ENCODE results near the gene CCDC200. TPM values are rescaled to one million over a fixed set of nuclear protein-coding genes. Genes with fewer than 3 reads are reported as not detected.
"Not testable (repeated sequence)": the region's sequence is repeated elsewhere in the genome, so short reads cannot be mapped to it uniquely, and the experiment has no call there.

The CCDC200 gene
- polyA plus RNA-seq, 3 donors: 0.10 to 2.5 TPM; not detected in 1

DNA sequence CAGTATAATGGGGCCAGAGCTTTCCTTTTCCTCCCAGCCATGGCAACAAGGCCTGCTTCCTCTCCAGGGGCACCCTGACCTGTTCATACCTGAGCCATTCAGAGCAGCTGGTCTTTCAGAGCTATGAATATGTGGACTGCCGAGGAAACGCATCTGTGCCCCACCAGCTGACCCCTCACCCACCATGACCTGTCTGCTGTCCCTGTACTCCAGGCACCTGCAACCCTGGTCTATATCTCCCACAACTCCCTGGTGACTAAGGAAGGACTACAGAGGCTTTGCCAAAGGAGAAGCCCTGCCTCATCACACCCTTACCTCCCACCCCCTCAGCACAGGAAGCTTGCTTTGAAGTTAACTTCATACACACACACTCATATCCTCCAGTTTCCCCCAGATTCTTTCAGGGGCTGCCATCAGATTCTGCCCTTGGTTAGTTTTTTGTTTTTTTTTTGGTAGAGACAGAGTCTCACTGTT, 10.8 kb downstream of the CCDC200 start:
- WGBS, 3 donors: 93 to 97% (median 95%) methylated on average over 2 of the region's 2 CpGs

DNA sequence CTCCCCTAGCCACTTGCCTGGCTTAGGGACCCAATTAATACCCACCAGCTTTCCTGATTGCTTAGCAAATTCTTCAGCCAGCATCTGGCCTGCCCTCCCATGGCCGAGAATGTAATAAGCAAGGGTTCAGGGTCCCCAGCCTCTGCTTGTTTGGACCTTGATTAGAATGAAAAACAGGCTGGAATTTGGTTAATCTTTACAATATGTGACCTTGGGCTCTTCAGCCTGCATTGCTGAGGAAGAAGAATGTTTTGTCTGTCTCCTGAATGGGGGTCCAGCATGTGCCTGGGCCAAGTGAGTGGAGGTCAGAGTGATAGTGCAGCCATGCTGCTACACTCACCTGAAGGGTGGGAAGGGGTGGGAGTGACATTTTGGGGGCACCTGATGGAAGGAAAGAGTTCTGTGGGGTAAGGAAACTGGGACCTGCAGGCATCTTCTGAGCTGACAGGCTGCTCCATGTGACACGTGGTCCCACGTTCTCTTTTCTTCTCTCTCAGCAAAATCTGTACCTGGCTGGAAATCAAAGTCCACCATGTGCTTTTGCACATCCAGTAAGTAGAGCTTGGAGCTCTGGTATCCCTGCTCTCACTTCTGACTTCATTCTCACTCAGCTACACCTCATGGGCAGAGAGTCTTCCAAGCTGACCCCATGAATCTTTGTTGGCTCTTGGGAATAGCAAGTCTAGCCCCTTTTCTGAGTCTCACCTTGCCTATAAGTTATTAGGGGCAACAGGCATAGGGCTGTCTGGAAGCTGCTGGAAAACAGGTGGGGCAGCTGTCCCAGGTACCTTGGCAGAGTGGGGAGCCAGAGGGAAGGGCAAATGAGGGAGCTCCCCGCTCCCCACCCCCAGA, 11.4 kb downstream of the CCDC200 start:
- no peak overlapping the region for H3K27ac ChIP-seq (ENCODE audit: low read depth, low read length)

More for the DNA sequence above, 10.8 kb downstream of the CCDC200 start:
- H3K27ac ChIP-seq (ENCODE audit: low read depth, low read length): no peak overlapping the region

DNA sequence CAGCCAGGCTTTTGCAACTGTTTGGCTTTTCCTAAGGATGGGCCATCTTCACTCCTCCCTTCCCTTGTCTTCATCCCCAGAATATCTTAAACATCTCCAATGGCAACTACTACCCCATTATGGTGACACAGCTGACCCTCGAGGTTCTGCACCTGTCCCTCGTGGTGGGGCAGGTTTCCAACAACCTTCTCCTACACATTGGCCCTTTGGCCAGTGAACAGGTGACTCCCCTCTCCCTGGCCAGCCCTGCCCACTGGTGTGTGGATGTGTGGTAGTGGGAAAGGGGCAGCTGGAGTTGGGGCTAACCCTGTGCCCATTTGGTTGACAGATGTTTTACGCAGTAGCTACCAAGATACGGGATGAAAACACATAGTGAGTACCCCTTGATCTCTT, 12.1 kb downstream of the CCDC200 start:
- 55 to 92% (median 89%) methylated on average over 4 of the region's 4 CpGs for WGBS, 3 donors
- no peak overlapping the region for H3K27ac ChIP-seq (ENCODE audit: low read depth, low read length)

More for the DNA sequence above, 11.4 kb downstream of the CCDC200 start:
- 65 to 95% (median 92%) methylated on average over 4 of the region's 4 CpGs for WGBS, 3 donors

DNA sequence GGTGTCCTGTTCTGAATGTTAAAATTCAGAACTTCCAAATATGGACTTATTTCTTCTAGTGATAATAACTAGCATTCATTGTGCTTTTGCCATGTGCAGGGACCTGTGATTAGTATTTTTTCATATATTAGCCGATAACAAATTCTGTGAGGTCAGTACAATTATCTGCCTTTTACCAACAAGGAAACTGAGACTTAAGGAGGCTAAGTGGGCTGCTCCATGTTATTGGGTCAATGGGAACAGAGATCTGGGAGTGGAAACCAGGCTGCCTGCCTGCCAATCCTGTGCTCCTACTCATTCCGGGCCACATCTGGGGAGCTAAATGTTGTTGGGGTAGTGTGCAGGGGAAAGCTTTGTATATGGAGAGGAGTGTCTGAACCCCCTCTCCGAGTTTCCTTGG, 13.1 kb downstream of the CCDC200 start:
- WGBS, 3 donors: 94 to 99% (median 97%) methylated on average over 3 of the region's 3 CpGs
- no peak overlapping the region for H3K27ac ChIP-seq (ENCODE audit: low read depth, low read length)

DNA sequence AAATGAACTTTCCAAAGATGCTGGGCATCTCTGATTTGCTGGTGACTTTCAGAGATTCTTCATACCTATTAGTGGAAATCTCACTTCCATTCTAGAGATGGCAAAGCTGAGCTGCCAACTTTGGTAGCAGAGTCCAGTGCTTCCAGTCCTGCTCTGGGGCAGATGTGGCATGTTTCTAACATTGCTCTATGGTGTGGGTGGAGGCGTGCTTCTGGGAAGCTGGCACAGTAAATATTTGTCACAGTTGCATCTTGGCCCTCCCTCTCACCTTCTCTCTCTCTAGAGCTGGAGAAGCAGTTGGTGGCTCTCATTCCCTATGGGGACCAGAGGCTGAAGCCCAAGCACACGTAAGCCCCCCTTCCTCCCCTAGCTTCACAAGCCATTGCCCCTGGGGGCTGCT, 14.9 kb downstream of the CCDC200 start:
- 74 to 93% (median 90%) methylated on average over 2 of the region's 2 CpGs for WGBS, 3 donors
- no peak overlapping the region for H3K27ac ChIP-seq (ENCODE audit: low read depth, low read length)

DNA sequence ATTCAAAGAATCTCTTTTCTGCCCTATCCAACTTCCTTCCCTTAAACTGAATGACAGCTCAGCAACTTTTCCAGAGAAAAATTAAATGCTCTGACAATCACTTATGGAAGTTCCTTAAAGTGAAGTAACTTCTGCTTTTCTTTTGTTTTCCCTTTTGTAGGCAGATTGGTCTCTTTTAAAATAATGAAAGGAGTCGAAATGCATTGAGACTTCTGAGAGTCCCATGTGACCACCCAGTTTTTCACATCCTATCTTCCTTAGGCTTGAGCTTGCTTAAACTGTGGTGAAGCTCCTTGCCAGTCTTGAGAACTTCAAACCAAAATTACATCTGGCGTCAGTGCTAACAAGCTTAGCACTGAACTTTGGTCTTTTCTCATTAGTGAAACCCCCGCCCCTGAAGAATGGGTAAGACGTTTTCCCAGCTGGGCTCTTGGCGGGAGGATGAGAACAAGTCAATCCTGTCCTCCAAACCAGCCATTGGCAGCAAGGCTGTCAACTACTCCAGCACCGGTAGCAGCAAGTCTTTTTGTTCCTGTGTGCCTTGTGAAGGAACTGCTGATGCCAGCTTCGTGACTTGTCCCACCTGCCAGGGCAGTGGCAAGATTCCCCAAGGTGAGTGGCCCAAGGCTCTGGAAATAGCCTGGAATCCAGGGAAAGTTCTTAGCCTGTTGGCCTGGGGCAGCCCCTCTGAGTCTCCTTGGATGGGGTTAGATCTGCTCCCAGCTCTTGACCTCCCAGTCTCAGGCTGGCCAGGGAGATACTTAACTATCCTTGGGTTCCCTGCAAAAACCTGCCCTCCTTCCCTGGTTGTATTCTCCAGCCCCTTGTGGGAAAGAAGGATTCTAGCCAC, 15.6 kb downstream of the CCDC200 start:
- H3K27ac ChIP-seq (ENCODE audit: low read depth, low read length): no peak overlapping the region
- WGBS, 3 donors: 32 to 59% (median 48%) methylated on average over 7 of the region's 7 CpGs

DNA sequence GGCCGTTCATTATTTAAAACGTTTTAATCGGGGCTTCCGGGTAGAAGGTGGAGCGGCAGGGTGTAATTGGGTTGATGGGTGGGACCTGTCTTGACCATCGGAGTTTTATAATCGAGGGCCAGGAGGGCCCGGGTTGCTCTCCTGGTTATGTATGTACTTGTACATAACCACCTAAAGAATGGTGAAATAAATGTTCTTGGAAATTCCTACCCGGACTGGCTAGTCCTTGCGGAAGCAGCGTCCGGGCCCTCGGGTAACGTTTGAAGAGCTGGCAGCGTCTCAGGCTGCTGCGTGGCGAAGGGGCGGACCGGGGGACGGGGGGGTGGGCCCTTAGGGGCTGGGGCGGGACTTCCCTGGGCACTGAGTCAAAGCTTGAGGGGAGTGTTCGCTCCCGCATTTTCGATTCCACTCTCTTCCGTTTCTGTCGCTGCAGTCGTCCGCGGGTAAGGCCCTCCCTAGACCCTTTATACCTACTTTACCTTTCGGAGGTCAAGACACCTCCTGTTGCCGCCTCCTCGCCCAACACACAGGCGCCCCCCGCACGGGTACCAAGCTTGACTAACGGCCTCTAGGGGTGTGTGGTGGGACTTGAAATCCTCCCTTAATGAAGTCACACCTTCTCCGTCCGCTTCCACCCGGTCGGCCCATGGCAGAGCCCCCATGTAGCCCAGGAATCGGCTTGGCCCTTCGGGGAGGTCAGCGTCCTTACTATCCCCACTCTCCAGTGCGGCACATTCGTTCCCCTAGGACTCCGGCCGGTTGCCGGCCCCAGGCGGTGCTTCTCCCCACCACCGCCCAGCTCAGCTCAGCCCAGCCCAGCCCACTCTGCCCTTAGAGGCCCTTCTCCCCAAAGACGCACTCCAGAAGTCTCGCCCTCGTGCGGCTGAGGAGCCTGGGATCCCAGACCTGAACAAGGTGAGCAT, 16.7 kb downstream of the CCDC200 start, which contains the start of gene TMEM106A:
Gene TMEM106A (plus strand): TSS at position 396 of the 923 bp plus-strand sequence. CDS start 1,167 bp downstream, outside the sequence.
- no peak within 1 kb of the TSS for H3K27ac ChIP-seq (ENCODE audit: low read depth, low read length)
- WGBS, 3 donors: 0 to 1% (median 0%) methylated on average over 52 to 54 of the region's 54 CpGs

DNA sequence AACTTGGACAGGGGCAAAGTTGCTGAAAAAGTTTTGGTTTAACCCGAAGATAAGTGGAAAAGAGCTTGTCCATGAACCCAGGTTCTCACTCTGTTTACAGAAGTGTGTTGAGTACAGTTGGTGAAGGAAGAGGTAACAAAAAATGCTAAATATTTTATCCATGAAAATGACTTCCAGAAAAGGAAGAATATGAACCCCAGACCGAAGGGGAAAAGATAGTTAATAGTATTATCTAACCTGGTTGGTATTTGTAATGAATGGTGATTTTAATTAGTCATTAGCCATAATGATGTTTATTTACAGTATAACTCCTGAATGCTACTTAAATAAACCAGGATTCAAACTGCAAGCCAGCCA, 17.3 kb downstream of the CCDC200 start:
- 8 to 19% (median 19%) methylated on average over 2 of the region's 2 CpGs for WGBS, 3 donors
- no peak overlapping the region for H3K27ac ChIP-seq (ENCODE audit: low read depth, low read length)

DNA sequence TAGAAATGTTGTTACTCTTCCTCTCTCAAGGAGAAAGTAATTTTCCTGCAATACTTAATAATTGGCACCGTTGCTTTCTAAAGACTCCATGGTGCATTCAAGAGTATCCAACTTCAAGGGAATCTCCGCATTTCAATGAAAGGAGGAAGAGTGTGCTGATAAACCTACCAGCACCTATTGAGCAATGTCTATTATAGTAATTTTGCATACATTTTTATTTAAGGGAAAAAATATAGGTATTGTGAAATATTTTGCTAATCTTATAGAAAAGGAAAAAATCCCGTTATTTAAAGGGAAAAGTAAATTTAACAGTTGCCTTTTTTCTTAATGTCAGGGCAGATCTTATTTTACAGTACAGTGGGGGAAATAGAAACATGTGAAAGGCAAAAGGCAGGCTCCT, 17.8 kb downstream of the CCDC200 start:
- 65 to 87% (median 73%) methylated on average over 3 of the region's 3 CpGs for WGBS, 3 donors

DNA sequence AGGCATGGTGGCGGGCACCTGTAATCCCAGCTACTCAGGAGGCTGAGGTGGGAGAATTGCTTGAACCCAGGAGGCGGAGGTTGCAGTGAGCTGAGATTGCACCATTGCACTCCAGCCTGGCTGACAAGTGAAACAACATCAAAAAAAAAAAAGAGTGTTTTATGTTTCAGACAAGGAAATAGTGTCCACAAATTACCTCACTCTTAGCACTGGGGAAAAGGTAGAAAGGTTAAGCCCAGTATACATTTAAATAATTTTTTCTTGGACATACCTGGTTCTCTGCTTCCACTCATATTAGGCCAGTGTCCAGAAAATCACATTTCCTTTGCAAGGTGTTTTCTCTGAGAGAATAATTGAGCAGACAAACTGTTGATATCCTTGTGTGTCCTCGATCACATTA, 25.4 kb downstream of the CCDC200 start:
- not testable (repeated sequence) for H3K27ac ChIP-seq (ENCODE audit: low read depth, low read length)

More for the DNA sequence above, 17.8 kb downstream of the CCDC200 start:
- H3K27ac ChIP-seq (ENCODE audit: low read depth, low read length): no peak overlapping the region

DNA sequence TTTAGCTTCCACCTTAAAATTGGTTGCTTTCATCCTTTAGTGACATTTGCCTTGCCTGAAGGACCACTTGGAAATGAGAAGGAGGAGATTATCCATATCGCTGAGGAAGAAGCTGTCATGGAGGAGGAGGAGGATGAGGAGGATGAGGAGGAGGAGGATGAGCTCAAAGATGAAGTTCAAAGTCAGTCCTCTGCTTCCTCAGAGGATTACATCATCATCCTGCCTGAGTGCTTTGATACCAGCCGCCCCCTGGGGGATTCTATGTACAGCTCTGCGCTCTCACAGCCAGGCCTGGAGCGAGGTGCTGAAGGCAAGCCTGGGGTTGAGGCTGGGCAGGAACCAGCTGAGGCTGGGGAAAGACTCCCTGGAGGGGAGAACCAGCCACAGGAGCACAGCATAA, 28.3 kb downstream of the CCDC200 start:
- WGBS, 3 donors: 89 to 93% (median 90%) methylated on average over 4 of the region's 4 CpGs
- H3K27ac ChIP-seq (ENCODE audit: low read depth, low read length): no peak overlapping the region

More for the DNA sequence above, 25.4 kb downstream of the CCDC200 start:
- WGBS, 3 donors: 94 to 99% (median 96%) methylated on average over 3 of the region's 3 CpGs

DNA sequence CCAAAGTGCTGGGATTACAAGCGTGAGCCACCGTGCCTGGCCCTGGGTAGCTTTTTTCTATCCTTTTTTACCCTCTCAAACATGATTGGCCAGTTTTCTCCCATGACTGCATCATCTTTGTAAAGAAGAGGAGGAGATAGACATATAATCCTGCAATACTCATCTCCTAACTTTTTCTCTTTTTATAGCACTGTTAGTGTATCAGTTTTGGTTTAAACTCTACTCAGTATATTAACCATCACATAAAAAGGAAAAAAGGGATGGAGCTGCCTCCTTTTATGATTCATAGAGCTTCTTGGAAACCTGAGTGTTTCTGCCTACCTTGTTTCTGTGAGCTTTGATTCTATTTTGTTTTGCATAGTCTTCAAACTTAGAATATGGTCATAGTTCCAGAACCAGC, 28.8 kb downstream of the CCDC200 start:
- no peak overlapping the region for H3K27ac ChIP-seq (ENCODE audit: low read depth, low read length)
- 88 to 94% (median 92%) methylated on average over 2 of the region's 2 CpGs for WGBS, 3 donors

DNA sequence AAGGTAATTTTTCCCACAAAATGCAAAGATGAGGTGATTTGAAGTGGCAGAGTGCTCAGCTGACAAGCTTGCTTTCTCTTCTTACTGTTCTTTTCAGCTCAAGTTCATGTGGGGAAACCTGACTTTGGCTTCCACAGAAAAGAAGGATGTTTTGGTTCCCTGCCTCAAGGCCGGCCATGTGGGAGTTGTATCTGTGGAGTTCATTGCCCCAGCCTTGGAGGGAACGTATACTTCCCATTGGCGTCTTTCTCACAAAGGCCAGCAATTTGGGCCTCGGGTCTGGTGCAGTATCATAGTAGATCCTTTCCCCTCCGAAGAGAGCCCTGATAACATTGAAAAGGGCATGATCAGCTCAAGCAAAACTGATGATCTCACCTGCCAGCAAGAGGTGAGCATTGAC, 35.2 kb downstream of the CCDC200 start:
- H3K27ac ChIP-seq (ENCODE audit: low read depth, low read length): no peak overlapping the region
- 92 to 95% (median 94%) methylated on average over 5 of the region's 5 CpGs for WGBS, 3 donors

DNA sequence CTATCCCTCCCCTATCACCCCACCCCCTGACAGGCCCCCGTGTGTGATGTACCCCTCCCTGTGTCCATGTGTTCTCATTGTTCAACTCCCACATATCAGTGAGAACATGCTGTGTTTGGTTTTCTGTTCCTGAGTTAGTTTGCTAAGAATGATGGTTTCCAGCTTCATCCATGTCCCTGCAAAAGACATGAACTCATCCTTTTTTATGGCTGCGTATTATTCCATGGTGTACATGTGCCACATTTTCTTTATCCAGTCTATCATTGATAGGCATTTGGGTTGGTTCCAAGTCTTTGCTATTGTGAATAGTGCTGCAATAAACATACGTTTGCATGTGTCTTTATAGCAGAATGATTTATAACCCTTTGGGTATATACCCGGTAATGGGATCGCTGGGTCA, 41.8 kb downstream of the CCDC200 start:
- 94 to 97% (median 96%) methylated on average over 5 of the region's 5 CpGs for WGBS, 3 donors
- H3K27ac ChIP-seq (ENCODE audit: low read depth, low read length): not testable (repeated sequence)

DNA sequence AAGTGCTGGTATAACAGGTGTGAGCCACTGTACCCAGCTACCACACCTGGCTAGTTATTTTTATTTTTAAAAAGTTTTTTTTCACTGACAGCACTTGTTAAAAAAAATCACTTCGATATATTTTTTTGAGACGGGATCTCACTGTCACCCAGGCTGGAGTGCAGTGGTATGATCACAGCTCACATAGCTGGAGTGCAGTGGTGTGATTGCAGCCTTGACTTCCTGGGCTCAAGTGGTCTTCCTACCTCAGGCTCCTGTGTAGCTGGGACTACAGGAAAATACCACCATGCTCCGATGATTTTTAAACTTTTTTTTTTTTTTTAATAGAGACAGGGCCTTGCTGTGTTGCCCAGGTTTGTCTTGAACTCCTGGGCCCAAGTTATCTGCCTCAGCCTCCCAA, 44.5 kb downstream of the CCDC200 start:
- WGBS, 3 donors: 92 to 94% (median 93%) methylated on average over 3 of the region's 3 CpGs
- H3K27ac ChIP-seq (ENCODE audit: low read depth, low read length): no peak overlapping the region

DNA sequence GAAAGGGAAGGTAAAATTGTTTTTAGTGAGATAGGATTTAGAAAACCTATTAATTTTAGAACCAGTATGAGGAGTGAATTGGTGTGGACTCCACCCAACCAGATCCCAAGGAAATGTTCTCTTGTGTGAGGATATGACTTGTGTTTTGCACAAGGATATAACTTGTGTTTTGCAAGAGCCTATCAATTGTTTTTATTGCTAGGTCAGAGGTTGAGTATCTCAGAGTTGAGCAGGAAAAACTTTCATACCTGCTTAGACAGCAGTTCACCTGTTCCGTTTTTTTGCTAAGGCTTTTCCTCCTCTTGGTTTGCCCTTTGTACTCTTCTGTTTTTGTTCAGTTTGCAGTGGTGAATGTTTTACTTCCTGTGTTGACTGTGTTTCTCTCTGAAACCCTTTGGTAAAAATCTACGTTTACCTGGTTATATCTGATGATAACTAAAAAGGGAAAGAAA, 52.3 kb downstream of the CCDC200 start:
- WGBS, 3 donors: 30 to 75% (median 56%) methylated on average over 2 of the region's 2 CpGs
- H3K27ac ChIP-seq (ENCODE audit: low read depth, low read length): no peak overlapping the region

DNA sequence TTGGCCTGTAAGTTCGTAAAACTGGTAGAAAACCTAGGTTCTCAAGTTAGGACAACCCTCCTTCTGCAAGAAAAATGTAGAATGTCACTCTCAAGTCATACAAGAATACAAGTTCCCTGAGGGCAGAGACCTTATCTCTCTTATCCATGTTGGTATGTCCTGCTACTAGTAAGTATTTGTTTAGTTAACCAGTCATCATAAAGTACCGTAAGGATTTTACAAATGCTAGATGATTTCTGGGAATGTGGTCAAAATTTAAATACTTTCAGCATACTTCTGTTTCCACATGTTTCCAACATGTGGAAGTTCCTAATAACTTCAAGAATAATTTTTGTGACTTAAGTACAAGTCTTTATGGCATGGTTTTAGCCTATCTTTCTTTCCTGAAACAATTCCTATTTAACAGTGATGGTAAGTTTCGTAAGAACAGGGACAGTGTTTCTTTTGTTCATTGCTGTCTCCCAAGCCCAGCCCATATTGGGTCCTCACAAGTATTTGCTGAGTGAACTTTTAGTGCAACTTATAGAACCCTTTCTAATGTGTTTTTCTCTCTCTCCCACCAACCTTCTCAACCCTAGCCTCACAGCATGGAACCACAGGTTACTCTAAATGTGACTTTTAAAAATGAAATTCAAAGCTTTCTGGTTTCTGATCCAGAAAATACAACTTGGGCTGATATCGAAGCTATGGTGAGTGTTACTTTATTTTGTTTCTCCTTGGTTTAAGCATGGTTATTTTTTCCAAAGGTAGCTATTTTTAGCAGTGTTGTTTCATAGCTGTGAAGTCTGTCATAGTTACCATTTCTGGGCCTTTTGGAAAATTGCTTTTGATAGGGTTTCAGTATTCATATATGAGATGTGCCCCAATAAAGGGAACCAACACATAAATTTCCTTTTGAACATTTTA, 53.0 kb downstream of the CCDC200 start:
- WGBS, 3 donors: 65 to 80% (median 73%) methylated on average over 4 of the region's 4 CpGs

More for the DNA sequence above, 53.0 kb downstream of the CCDC200 start:
- H3K27ac ChIP-seq (ENCODE audit: low read depth, low read length): no peak overlapping the region
